Activated T-cell treated with anti-CD3 and anti-CD28 coated beads, Interleukin-2, amount 50 U/mL, for 4 hours (primary cell): ENCODE data around the gene CAMLG. TPM values are rescaled to one million over a fixed set of nuclear protein-coding genes. Genes with fewer than 3 reads are reported as not detected.
"Not testable (repeated sequence)": the region's sequence is repeated elsewhere in the genome, so short reads cannot be mapped to it uniquely, and the experiment has no call there.

Experiments
- ATAC-seq, 2 donors: fragments of 200-7000 bp; cut with Tn5 transposase; one replicate each; pipeline ENCODE4 v1.10.0; 2021
- DNase-seq: peaks from one replicate; pipeline ENCODE4 v3.0.0-alpha.2; 2020
- H3K27me3 Mint-ChIP-seq: one replicate; pipeline ENCODE4 v1.8.0; 2021; ENCODE audit warnings: low read depth, mixed read lengths
- H3K36me3 Mint-ChIP-seq: one replicate; pipeline ENCODE4 v1.8.0; 2022; ENCODE audit warnings: mixed read lengths; ENCODE audit not compliant: insufficient read depth
- H3K4me1 Mint-ChIP-seq: one replicate; pipeline ENCODE4 v1.8.0; 2021; ENCODE audit warnings: low read depth, mixed read lengths
- H3K4me3 Mint-ChIP-seq: one replicate; pipeline ENCODE4 v1.8.0; 2021; ENCODE audit warnings: mild to moderate bottlenecking, moderate library complexity, mixed read lengths
- H3K9me3 Mint-ChIP-seq: one replicate; pipeline ENCODE4 v1.8.0; 2021; ENCODE audit warnings: mixed read lengths
- total RNA-seq, 3 donors: library from RNA; stranded (reverse); gene quantifications; one replicate each; pipeline ENCODE4 v1.2.1, GENCODE V29; 2021

Gene CAMLG
- 10 to 100 TPM; 21.7 to 24.5 (median 23.1) TPM for total RNA-seq

DNA sequence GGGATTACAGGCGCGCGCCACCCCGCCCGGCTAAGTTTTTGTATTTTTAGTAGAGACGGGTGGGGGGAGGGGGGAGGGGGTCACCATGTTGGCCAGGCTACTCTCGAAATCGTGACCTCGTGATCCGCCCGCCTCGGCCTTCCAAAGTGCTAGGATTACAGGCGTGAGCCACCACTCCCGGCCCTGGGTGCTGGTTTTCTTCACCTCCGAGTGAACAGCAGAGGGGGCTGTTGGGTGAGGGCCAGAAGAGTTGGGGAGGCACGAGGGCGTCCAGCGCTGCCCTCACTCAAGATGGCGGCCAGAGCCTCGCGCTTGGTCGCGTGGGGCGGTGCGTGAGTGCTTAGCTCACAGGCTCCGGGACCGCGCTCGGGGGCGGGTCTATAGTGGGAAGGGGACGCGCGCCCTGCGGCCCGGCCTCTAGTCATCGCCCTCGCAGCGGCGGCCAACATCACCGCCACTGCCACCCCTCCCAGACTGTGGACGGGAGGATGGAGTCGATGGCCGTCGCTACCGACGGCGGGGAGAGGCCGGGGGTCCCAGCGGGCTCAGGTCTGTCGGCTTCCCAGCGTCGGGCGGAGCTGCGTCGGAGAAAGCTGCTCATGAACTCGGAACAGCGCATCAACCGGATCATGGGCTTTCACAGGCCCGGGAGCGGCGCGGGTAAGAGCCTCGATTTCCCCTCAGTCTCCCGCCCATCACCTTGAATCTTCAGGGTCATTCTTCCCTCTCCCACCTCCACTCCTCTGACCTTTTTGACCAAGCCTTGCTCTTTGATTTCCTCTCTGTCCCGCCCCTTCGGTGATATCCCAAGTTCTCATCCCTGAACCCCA, at the start of gene CAMLG:
Gene CAMLG, plus strand, starts transcription at position 416 of the 830 bp plus-strand sequence. Its CDS starts 73 bp downstream, at position 489.
- no peaks in the 10 kb centered on the region for H3K27me3 Mint-ChIP-seq
- DNase-seq (peak; percentile 96), ATAC-seq (peak; percentile 95 to 97)
- peak within 1 kb of the TSS; percentile 98 for H3K4me3 Mint-ChIP-seq
- peaks cover 26% of the 10 kb centered on the region for H3K4me1 Mint-ChIP-seq
- no peaks in the 10 kb centered on the region for H3K9me3 Mint-ChIP-seq
- peaks cover 6% of the 10 kb centered on the region for H3K36me3 Mint-ChIP-seq

DNA sequence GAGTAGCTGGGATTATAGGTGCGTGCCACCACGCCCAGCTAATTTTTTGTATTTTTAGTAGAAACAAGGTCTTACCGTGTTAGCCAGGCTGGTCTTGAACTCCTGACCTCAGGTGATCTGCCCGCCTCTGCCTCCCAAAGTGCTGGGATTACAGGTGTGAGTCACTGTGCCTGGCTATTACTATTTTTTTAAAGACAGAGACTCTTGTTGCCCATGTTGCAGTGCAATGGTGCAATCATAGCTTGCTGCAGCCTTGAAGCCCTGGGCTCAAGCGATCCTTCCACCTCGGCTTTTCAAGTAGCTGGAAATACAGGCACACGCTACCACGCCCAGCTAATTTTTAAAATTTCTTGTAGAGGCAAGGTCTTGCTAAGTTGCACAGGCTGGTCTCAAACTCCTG, 48.2 kb upstream of the CAMLG start:
- ATAC-seq, H3K27me3 Mint-ChIP-seq, H3K4me1 Mint-ChIP-seq, H3K9me3 Mint-ChIP-seq, DNase-seq, H3K4me3 Mint-ChIP-seq: not testable (repeated sequence)
- H3K36me3 Mint-ChIP-seq, result peaks cover 38% of the 10 kb centered on the region

DNA sequence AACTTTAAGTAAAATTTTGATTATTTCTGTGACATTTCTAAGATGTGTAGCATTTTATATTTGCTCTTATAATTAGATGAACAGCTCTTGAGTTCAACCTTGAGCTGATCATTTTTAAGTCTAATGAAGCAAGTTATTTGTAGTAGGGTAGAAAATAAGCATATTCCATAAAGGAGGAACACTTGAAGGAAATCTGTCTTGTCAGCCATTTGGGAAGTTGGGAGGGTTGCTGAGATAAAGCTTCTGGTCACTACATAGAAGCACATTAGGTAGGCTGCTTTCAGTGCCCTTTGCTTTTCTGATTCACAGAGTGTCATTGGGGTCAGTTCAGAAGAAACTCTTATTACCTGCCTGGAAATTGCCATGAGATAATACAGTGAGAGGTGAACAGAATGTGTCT, 45.6 kb upstream of the CAMLG start:
- H3K9me3 Mint-ChIP-seq, result no peaks in the 10 kb centered on the region
- peaks cover 27% of the 10 kb centered on the region for H3K36me3 Mint-ChIP-seq
- no peak for ATAC-seq
- no peak overlapping the region for H3K4me3 Mint-ChIP-seq
- no peaks in the 10 kb centered on the region for H3K4me1 Mint-ChIP-seq
- H3K27me3 Mint-ChIP-seq, result no peaks in the 10 kb centered on the region
- no peak for DNase-seq

DNA sequence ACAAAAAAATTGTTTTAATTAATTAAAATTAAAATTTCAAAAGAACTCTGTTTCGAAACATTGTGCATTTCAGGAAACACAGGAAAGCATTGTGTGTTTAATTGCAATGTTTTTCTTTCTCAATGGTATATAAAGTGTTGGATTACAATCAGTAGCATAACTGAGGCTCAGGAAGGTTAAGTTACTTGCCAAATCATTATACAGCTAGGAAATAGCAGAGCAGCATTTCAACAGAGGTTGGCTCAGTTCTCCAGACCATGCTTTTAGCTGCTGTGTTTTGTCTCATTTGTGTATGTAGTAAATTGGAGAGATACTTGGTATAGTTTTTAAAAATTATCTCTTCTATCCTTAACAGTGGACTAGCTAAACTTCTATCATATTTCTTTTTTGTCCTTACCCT, 30.0 kb upstream of the CAMLG start:
- DNase-seq (no peak), ATAC-seq (no peak)
- no peak overlapping the region for H3K4me3 Mint-ChIP-seq
- no peaks in the 10 kb centered on the region for H3K27me3 Mint-ChIP-seq
- no peaks in the 10 kb centered on the region for H3K4me1 Mint-ChIP-seq
- H3K36me3 Mint-ChIP-seq, result peaks cover 16% of the 10 kb centered on the region
- H3K9me3 Mint-ChIP-seq, result no peaks in the 10 kb centered on the region

DNA sequence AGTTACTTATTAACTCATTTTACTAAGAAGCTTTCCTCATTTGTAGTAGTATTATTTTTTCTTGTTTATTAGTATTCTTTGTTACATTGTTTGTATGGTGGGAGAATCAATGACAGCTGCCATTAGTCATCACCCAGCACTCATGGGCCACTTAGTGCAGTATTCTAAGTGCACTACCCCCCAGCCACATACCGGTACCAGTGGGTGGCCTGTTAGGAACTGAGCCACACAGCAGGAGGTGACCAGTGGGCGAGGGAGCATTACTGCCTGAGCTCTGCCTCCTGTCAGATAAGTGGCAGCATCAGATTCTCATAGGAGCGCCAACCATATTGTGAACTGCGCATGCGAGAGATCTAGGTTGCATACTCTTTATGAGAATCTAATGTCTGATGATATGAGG, 24.2 kb upstream of the CAMLG start:
- H3K9me3 Mint-ChIP-seq, result no peaks in the 10 kb centered on the region
- no peak overlapping the region for H3K4me3 Mint-ChIP-seq
- H3K4me1 Mint-ChIP-seq, result no peaks in the 10 kb centered on the region
- DNase-seq (no peak), ATAC-seq (no peak)
- H3K27me3 Mint-ChIP-seq, result no peaks in the 10 kb centered on the region
- H3K36me3 Mint-ChIP-seq, result peaks cover 27% of the 10 kb centered on the region

DNA sequence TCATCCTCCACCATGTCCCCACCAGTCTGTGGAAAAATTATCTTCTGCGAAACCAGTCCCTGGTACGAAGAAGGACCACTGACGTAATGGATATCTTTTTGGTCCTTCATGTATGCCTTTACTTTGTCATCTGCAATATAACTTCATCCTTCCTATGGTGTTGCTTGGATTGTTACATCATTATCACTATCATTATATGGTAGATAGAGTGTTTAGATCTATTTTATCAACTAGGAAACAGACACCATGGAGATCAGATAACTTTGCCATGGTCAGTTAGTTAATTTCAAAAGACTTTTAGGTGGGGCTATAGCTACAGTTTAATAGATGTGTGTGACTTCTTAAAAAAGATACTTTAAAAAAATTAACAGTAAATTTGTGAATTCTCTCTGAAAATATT, 23.8 kb upstream of the CAMLG start:
- H3K4me1 Mint-ChIP-seq, result no peaks in the 10 kb centered on the region
- no peaks in the 10 kb centered on the region for H3K9me3 Mint-ChIP-seq
- DNase-seq (no peak), ATAC-seq (no peak)
- H3K4me3 Mint-ChIP-seq, result no peak overlapping the region
- peaks cover 27% of the 10 kb centered on the region for H3K36me3 Mint-ChIP-seq
- no peaks in the 10 kb centered on the region for H3K27me3 Mint-ChIP-seq

DNA sequence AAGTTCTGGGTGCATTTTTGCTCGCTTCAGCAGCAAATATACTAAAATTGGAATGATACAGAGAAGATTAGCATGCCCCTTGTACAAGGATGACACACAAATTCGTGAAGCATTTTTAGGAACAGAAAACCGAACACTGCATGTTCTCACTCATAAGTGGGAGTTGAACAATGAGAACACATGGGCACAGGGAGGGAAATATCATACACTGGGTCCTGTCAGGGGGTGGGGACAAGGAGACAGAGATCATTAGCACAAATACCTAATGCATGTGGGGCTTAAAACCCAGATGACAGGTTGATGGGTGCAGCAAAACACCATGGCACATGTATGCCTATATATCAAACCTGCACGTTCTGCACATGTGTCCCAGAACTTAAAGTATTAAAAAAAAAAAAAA, 22.9 kb upstream of the CAMLG start:
- not testable (repeated sequence) for H3K4me3 Mint-ChIP-seq, ATAC-seq, H3K9me3 Mint-ChIP-seq, H3K4me1 Mint-ChIP-seq, DNase-seq, H3K27me3 Mint-ChIP-seq
- H3K36me3 Mint-ChIP-seq, result peaks cover 25% of the 10 kb centered on the region

DNA sequence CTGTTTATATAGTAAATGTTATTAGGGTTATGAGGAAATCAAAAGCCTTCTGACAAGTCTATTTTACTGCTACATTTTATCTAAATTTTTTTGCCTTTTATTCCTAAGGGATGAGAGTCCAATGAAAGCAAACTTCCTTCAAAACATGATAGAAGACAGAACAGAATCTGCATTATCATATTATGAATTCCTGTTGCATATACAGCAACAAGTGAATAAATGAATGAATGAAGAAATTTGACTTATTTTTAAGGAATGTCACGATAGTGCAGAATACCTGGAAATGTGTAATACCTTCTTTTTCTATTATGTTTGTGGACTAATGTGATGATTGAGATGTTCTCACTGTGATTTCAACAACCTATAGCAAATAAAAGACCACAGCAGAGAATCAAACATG, 13.5 kb upstream of the CAMLG start:
- Mint-ChIP-seq H3K36me3 (peaks cover 9% of the 10 kb centered on the region), H3K9me3 (no peaks in the 10 kb centered on the region), H3K27me3 (no peaks in the 10 kb centered on the region), H3K4me3 (no peak overlapping the region), H3K4me1 (no peaks in the 10 kb centered on the region)
- DNase-seq (no peak), ATAC-seq (no peak)

DNA sequence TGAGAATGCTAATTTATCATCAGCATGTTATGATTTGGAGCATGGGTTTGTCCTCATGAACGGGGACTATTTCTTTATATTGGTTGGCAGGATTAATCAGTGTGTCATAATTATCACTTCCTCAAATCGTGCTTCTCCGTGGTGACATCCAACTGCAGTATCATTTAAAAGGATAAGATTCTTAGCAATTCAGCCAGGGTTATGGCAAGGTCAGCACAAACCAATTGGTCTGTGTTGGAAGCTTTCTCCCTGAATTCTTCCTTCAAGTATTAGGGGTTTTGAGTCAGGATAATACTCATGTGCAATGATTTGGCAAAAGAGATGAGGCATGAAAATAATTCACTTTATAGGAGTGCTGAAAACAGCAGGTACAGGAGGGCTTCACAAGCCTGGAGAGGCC, 5.5 kb upstream of the CAMLG start:
- H3K36me3 Mint-ChIP-seq, result no peaks in the 10 kb centered on the region
- no peak overlapping the region for H3K4me3 Mint-ChIP-seq
- no peaks in the 10 kb centered on the region for H3K27me3 Mint-ChIP-seq
- peaks cover 1% of the 10 kb centered on the region for H3K4me1 Mint-ChIP-seq
- DNase-seq (no peak), ATAC-seq (no peak)
- no peaks in the 10 kb centered on the region for H3K9me3 Mint-ChIP-seq

DNA sequence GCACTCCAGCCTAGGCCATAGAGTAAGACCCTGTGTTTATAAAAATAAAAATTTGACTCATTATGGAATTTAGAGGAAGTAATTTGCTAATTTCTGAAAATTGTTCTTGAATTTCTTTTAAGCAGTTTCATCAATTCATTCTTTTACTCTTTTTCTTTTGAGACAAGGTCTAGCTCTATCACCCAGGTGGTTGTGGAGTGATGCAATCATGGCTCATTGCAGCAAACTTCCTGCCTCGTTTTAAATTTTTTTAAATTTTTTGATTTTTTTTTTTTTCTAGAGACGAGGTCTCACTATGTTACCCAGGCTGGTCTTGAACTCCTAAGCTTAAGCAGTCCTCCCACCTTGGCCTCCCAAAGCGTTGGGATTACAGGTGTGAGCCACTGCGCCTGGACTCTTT, 3.1 kb upstream of the CAMLG start:
- no peak for ATAC-seq
- peaks cover 9% of the 10 kb centered on the region for H3K4me1 Mint-ChIP-seq
- no peaks in the 10 kb centered on the region for H3K36me3 Mint-ChIP-seq
- no peaks in the 10 kb centered on the region for H3K27me3 Mint-ChIP-seq
- H3K9me3 Mint-ChIP-seq, result no peaks in the 10 kb centered on the region
- no peak for DNase-seq
- H3K4me3 Mint-ChIP-seq, result no peak overlapping the region

DNA sequence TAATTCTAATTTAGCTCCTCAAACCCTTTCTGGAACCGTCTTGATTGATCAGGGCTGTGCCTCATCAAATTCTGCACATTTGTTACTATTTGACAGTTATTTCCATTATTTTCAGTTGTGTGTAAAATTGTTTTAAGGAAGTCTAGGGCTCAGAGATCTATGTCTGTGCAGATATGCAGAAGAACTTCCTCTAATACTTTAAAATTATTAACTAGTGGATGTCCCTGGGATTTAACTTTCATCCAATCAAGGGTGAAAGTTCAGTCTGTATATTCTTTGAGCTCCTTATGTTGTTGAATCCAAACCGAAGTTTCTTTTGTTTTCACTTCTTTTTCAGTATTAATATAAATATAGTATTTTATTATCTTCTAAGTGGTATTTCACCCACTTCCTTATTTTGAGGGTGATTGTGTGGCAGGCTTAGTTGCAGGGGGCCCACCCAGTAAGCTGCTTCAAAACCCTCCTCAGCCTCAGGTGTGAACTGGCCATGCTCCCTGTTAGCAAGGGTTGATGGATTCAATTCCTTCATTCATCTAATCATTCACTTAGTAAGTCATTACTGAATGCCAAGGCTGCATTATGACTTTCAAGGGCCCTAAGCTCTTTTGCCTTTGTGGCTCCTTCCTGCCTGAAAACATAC, 2.1 kb upstream of the CAMLG start:
- H3K27me3 Mint-ChIP-seq, result no peaks in the 10 kb centered on the region
- DNase-seq (no peak), ATAC-seq (no peak)
- peaks cover 3% of the 10 kb centered on the region for H3K36me3 Mint-ChIP-seq
- H3K4me3 Mint-ChIP-seq, result no peak overlapping the region
- peaks cover 19% of the 10 kb centered on the region for H3K4me1 Mint-ChIP-seq
- no peaks in the 10 kb centered on the region for H3K9me3 Mint-ChIP-seq

DNA sequence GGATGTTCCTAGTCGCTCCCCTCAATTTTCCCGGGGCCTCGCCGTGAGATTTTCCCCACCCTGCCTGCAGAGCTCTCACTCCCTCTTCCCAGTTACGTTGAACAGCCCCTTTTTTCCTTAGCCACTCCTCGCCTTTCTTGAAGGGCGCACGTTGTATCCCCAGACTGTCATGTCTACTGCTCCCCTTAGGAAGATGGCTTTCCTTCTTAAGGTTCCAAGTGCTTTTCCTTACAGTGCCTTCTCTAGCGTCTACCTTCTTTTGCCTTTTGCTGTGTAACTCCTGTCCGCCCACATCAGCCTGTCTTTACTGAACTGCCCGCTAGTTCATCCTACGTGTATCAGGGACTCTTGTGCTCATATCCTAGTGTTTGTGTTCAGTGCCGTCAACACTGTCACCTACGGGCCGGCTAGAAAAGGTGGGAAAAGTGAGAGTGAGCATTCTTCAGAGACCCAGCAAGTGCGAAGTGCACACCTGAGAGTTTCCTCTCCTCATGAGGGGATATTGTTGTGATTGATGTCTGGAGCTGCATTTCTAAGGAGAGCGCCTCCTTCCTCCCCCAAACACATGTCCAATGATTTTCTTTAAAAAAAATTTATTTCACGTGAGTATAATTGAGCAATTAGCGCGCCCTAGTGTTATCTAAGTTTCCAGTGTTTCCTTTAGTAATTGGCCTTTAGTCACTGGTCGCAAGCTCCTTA, 764 bp downstream of the CAMLG start:
- Mint-ChIP-seq H3K4me3 (peak overlapping the region; percentile 98), H3K27me3 (no peaks in the 10 kb centered on the region), H3K4me1 (peaks cover 26% of the 10 kb centered on the region), H3K9me3 (no peaks in the 10 kb centered on the region), H3K36me3 (peaks cover 6% of the 10 kb centered on the region)
- DNase-seq (peak; percentile 15), ATAC-seq (peak; percentile 21 to 36)

DNA sequence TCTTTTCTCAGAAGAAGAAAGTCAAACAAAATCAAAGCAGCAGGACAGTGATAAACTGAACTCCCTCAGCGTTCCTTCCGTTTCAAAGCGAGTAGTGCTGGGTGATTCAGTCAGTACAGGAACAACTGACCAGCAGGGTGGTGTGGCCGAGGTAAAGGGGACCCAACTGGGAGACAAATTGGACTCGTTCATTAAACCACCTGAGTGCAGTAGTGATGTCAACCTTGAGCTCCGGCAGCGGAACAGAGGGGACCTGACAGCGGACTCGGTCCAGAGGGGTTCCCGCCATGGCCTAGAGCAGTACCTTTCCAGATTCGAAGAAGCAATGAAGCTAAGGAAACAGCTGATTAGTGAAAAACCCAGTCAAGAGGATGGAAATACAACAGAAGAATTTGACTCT, 2.7 kb downstream of the CAMLG start:
- H3K36me3 Mint-ChIP-seq, result peaks cover 6% of the 10 kb centered on the region
- peaks cover 26% of the 10 kb centered on the region for H3K4me1 Mint-ChIP-seq
- no peaks in the 10 kb centered on the region for H3K27me3 Mint-ChIP-seq
- DNase-seq, result no peak
- H3K4me3 Mint-ChIP-seq, result no peak overlapping the region
- no peak for ATAC-seq
- no peaks in the 10 kb centered on the region for H3K9me3 Mint-ChIP-seq

DNA sequence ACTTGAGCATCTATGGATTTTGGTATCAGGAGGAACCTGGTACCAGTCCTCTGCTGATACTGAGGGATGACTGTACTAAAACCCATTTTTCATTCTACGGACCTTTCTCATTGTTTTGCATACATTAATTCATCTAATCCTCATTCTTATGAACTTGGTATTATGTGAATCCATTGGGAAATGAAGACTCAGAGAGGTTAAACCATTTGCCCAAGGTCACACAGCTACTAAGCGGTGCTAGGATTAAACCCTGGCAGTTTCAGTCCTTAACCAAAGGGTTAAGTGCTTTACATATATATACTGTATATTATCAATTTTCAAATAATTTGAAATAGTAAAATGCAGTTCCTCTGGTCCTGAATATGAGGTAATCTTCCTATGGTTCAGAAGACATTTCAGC, 3.8 kb downstream of the CAMLG start:
- ATAC-seq, result no peak
- Mint-ChIP-seq H3K4me3 (no peak overlapping the region), H3K4me1 (peaks cover 26% of the 10 kb centered on the region), H3K27me3 (no peaks in the 10 kb centered on the region), H3K36me3 (peaks cover 6% of the 10 kb centered on the region), H3K9me3 (no peaks in the 10 kb centered on the region)
- no peak for DNase-seq

DNA sequence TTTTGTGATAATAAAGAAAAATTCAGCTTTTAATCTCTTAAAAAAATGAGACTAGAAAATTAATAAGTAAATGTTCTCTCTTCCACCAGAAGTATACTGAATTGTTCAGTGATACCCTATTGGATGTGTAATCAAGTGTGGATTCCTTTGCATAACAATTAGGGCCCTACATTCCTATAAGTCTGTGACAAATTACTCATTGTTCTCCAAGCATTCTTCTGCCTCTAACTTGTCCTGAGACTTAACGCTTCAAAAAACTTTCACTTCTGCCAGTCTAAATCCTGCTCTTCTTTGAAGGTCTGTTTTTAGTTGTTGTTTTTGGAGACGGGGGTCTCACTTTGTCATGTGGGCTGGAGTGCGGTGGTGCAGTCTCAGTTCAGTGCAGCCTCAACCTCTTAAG, 11.1 kb downstream of the CAMLG start:
- Mint-ChIP-seq H3K4me3 (no peak overlapping the region), H3K36me3 (no peaks in the 10 kb centered on the region), H3K4me1 (no peaks in the 10 kb centered on the region), H3K27me3 (no peaks in the 10 kb centered on the region), H3K9me3 (no peaks in the 10 kb centered on the region)
- DNase-seq, result no peak
- no peak for ATAC-seq
